HL-60 (cell line): ENCODE measurements around the gene GALNT4.

Experiments used
- GABPA ChIP-seq: IDR thresholded peaks from 2 replicates; pipeline ENCODE4 v1.6.1; 2012; ENCODE audit warnings: low read depth
- POLR2AphosphoS5 ChIP-seq: IDR thresholded peaks from 2 replicates; pipeline ENCODE4 v1.6.1; 2012; ENCODE audit warnings: low read depth
- REST ChIP-seq: IDR thresholded peaks from 2 replicates; pipeline ENCODE4 v1.6.1; 2012; ENCODE audit warnings: low read depth; ENCODE audit not compliant: insufficient replicate concordance
- TF ChIP-seq, protein P1 (sequence below): IDR thresholded peaks from one replicate; pipeline ENCODE4 v1.5.1; 2011; ENCODE audit warnings: low read length, control low read depth, inconsistent platforms; ENCODE audit not compliant: insufficient read depth

DNA sequence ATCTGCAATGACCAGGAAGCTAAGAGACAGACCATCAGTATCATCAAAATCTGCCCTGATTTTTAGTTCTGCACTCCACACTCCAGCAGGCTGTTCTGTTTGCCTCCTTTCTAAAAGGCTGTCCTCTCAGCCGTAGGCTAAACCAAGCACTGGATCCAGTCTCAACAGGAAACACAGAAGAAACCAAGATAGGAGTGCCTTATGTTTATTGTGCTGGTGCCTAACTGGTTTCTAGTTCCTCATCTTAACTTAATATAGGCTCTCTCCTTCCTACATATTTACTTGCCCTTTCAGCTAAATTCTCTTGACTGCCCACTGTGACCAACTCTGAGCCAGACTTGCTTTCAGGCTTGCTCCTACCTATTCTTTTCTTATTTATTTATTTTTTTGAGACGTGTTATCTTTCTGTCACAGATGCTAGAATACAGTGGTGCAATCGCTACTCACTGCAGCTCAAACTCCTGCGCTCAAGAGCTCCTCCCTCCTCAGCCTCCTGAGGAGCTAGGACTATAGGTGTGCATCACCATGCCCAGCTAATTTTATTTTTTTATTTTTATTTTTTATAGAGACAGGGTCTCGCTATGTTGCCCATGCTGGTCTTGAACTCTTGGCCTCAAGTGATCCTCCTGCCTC lies 30.8 kb downstream of the GALNT4 start:
- TF ChIP-seq, protein P1, sequence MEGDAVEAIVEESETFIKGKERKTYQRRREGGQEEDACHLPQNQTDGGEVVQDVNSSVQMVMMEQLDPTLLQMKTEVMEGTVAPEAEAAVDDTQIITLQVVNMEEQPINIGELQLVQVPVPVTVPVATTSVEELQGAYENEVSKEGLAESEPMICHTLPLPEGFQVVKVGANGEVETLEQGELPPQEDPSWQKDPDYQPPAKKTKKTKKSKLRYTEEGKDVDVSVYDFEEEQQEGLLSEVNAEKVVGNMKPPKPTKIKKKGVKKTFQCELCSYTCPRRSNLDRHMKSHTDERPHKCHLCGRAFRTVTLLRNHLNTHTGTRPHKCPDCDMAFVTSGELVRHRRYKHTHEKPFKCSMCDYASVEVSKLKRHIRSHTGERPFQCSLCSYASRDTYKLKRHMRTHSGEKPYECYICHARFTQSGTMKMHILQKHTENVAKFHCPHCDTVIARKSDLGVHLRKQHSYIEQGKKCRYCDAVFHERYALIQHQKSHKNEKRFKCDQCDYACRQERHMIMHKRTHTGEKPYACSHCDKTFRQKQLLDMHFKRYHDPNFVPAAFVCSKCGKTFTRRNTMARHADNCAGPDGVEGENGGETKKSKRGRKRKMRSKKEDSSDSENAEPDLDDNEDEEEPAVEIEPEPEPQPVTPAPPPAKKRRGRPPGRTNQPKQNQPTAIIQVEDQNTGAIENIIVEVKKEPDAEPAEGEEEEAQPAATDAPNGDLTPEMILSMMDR = no peak
- no peak for TF ChIP-seq POLR2AphosphoS5
- TF ChIP-seq REST = no peak
- TF ChIP-seq GABPA = no peak
